ENCODE data around the gene ZMYND8.

GRCh38 chr20:47355489-47356219, 845 bp downstream of the ZMYND8 start:
- TF ChIP-seq CTCF (IDR thresholded peaks at IDR 0.05) (no peak), POLR2A (IDR thresholded peaks at IDR 0.05) (no peak), POLR2AphosphoS5 (IDR thresholded peaks at IDR 0.05) (no peak)
